H54 (cell line): Measurements from ENCODE around the gene GRIP1.

Experiments used
- DNase-seq: peaks from one replicate; pipeline ENCODE4 v3.0.0; 2011; ENCODE audit warnings: low spot score, mixed read lengths; ENCODE audit not compliant: insufficient read length
- FAIRE-seq: peaks from 3 replicates; lab custom pipeline; 2011; peaks lifted over from hg19 to GRCh38; lab: Jason Lieb, UNC
- POLR2A ChIP-seq: IDR thresholded peaks from 2 replicates; pipeline ENCODE4 v1.6.1; 2011; ENCODE audit warnings: low read depth, mild to moderate bottlenecking, low read length

Gene GRIP1

GRCh38 chr12:66441905-66442559 lies 236.8 kb downstream of the GRIP1 start:
- TF ChIP-seq POLR2A = no peak
- FAIRE-seq = no peak
- no peak for DNase-seq

- DNase-seq (no peak), FAIRE-seq (no peak)
- no peak for TF ChIP-seq POLR2A
Observed at GRCh38 chr12:66438601-66439000, 240.3 kb downstream of the GRIP1 start.

- no peak for FAIRE-seq
- no peak for TF ChIP-seq POLR2A
- DNase-seq = no peak
Observed at GRCh38 chr12:66430106-66430505, 248.8 kb downstream of the GRIP1 start.

- no peak for TF ChIP-seq POLR2A
- no peak for DNase-seq
- no peak for FAIRE-seq
Observed at GRCh38 chr12:66428870-66429269, 250.0 kb downstream of the GRIP1 start.

GRCh38 chr12:66428261-66428660 lies 250.6 kb downstream of the GRIP1 start:
- no peak for DNase-seq
- no peak for FAIRE-seq

GRCh38 chr12:66426696-66427095 lies 252.2 kb downstream of the GRIP1 start:
- no peak for FAIRE-seq
- no peak for TF ChIP-seq POLR2A
- no peak for DNase-seq

More at GRCh38 chr12:66428261-66428660, 250.6 kb downstream of the GRIP1 start:
- no peak for TF ChIP-seq POLR2A

GRCh38 chr12:66423266-66423665 lies 255.6 kb downstream of the GRIP1 start:
- no peak for DNase-seq
- FAIRE-seq = no peak
- no peak for TF ChIP-seq POLR2A

- FAIRE-seq (no peak), DNase-seq (no peak)
Observed at GRCh38 chr12:66418908-66419307, 260.0 kb downstream of the GRIP1 start.

GRCh38 chr12:66417217-66417616 lies 261.7 kb downstream of the GRIP1 start:
- no peak for TF ChIP-seq POLR2A
- FAIRE-seq (no peak), DNase-seq (no peak)

More at GRCh38 chr12:66418908-66419307, 260.0 kb downstream of the GRIP1 start:
- no peak for TF ChIP-seq POLR2A

- DNase-seq (no peak), FAIRE-seq (peak; percentile 83)
Observed at GRCh38 chr12:66409195-66409871, 269.5 kb downstream of the GRIP1 start.

GRCh38 chr12:66405395-66405794 lies 273.5 kb downstream of the GRIP1 start:
- FAIRE-seq (peak; percentile 61), DNase-seq (no peak)
- TF ChIP-seq POLR2A = no peak

More at GRCh38 chr12:66409195-66409871, 269.5 kb downstream of the GRIP1 start:
- no peak for TF ChIP-seq POLR2A

GRCh38 chr12:66403746-66404145 lies 275.1 kb downstream of the GRIP1 start:
- FAIRE-seq (no peak), DNase-seq (no peak)
- TF ChIP-seq POLR2A = no peak

- FAIRE-seq = no peak
- DNase-seq = no peak
- no peak for TF ChIP-seq POLR2A
Observed at GRCh38 chr12:66399911-66400306, 279.0 kb downstream of the GRIP1 start.
